OCI-LY7 (cell line): ENCODE results near the gene CDKL1.

Source experiments
- EZH2phosphoT487 ChIP-seq: fragments of 200-600 bp; sonication (generic); IDR thresholded peaks from 2 replicates; pipeline ENCODE4 v1.6.1; 2018; ENCODE audit warnings: low read depth, borderline replicate concordance, mild to moderate bottlenecking, mixed run types, antibody characterized with exemption, low read length, moderate library complexity, mixed read lengths
- TF ChIP-seq, protein P1 (sequence below): fragments of 200-600 bp; sonication (generic); conservative IDR thresholded peaks from 2 replicates; pipeline ENCODE4 v1.5.1; 2014; ENCODE audit warnings: mild to moderate bottlenecking, antibody characterized with exemption, low read length, moderate library complexity, mixed read lengths

DNA sequence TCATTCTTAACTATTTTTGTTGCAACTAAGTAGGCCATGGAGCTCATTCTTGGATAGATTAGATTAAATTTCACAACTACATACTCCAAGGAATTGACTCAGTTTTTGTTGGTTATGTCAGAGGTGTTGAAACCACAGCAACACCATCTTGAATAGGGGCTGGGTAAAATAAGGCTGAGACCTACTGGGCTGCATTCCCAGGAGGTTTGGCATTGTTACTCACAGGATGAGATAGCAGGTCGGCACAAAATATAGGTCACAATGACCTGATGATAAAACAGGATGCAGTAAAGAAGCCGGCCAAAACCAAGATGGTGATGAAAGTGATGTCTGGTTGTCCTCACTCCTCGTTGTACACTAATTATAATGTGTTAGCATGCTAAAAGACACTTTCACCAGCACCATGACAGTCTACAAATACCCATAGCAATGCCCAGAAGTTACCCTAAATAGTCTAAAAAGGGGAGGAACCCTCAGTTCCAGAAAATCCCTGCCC lies 63.6 kb downstream of the CDKL1 start:
- TF ChIP-seq, protein P1, sequence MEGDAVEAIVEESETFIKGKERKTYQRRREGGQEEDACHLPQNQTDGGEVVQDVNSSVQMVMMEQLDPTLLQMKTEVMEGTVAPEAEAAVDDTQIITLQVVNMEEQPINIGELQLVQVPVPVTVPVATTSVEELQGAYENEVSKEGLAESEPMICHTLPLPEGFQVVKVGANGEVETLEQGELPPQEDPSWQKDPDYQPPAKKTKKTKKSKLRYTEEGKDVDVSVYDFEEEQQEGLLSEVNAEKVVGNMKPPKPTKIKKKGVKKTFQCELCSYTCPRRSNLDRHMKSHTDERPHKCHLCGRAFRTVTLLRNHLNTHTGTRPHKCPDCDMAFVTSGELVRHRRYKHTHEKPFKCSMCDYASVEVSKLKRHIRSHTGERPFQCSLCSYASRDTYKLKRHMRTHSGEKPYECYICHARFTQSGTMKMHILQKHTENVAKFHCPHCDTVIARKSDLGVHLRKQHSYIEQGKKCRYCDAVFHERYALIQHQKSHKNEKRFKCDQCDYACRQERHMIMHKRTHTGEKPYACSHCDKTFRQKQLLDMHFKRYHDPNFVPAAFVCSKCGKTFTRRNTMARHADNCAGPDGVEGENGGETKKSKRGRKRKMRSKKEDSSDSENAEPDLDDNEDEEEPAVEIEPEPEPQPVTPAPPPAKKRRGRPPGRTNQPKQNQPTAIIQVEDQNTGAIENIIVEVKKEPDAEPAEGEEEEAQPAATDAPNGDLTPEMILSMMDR: no peak
- no peak for TF ChIP-seq EZH2phosphoT487
